ENCODE measurements around the gene EFEMP1.

GRCh38 chr2:55926974-55927373 is 3.4 kb upstream of the EFEMP1 start:
- TF ChIP-seq ZNF274 (IDR thresholded peaks at IDR 0.05; ENCODE audit: low read depth, low read length) (no peak), YY1 (IDR thresholded peaks at IDR 0.05; ENCODE audit: insufficient read depth, insufficient read length) (no peak), SUZ12 (IDR thresholded peaks at IDR 0.05; ENCODE audit: extremely low read depth, insufficient read depth, insufficient read length) (no peak)
